Retinal pigment epithelial cell (primary cell): ENCODE data around the gene SLCO2B1.

Source experiments
- DNase-seq: peaks from one replicate; pipeline ENCODE4 v3.0.0-alpha.2; 2010; ENCODE audit warnings: low read depth
- H3K4me3 ChIP-seq: 2 replicates; pipeline ENCODE4 v1.5.1; 2011; ENCODE audit warnings: mild to moderate bottlenecking, low read length, control low read depth, moderate library complexity
- CTCF ChIP-seq: conservative IDR thresholded peaks from 2 replicates; pipeline ENCODE4 v1.5.1; 2011; ENCODE audit warnings: low read depth, low read length, control low read depth, inconsistent platforms

SLCO2B1 gene

GRCh38 chr11:75246006-75246670 is 95.2 kb downstream of the SLCO2B1 start:
- no peak overlapping the region for H3K4me3 ChIP-seq
- TF ChIP-seq CTCF, result no peak
- DNase-seq, result no peak

DNA sequence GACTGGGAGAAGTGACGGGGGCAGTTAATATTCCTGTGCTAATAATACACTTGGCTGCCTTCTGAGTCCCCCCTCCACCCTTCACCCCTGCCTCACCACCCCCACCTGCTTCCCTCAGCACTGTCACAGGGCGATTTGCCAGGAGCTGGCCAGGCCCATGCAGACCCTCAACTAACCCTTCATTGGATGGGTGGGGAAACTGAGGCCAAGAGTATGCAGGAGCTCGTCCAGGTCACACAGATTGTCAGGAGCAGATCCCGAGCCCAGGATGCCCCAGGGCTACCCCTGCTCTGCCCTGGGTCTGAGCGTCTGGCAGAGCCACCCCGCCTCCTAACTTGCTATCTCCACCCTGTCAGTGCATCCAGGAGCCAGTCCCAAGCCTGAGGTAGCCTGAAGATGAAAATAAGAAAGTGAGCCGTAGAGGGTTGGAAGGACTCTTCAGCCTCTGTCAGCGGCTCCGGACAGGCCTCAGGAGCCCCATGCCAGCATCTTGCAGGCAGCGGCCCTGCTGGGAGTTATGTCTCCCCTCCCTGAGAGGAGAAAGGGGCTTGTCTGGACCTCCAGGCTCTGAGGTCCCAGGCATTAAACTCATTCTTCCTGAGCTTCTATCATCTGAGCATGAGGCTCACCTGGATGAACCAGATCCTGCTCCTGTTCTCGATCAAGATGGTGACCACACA is 95.9 kb downstream of the SLCO2B1 start:
- TF ChIP-seq CTCF, result no peak
- no peak overlapping the region for H3K4me3 ChIP-seq

GRCh38 chr11:75248924-75249256 is 98.0 kb downstream of the SLCO2B1 start:
- H3K4me3 ChIP-seq, result no peak overlapping the region
- DNase-seq, result no peak
- no peak for TF ChIP-seq CTCF

More for the DNA sequence above, 95.9 kb downstream of the SLCO2B1 start:
- no peak for DNase-seq

DNA sequence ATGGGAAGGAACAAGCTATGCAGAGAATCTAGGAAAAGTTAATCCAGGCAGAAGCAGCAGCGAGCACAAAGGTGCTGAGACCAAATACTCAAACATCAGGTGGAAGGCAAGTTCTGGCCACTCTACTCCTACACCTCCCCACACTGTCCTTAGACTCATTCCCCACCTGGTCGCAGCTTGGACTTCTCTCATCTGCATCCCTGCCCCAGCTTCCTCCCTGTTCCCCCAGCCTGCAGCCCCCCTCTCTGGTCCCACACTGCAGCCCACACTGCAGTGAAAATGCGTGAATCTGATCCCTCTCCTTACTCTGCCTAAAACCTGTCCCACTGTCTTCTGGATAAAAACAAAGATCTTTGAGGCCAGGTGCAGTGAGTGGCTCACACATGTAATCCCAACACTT is 98.8 kb downstream of the SLCO2B1 start:
- no peak for TF ChIP-seq CTCF
- H3K4me3 ChIP-seq, result no peak overlapping the region
- no peak for DNase-seq

DNA sequence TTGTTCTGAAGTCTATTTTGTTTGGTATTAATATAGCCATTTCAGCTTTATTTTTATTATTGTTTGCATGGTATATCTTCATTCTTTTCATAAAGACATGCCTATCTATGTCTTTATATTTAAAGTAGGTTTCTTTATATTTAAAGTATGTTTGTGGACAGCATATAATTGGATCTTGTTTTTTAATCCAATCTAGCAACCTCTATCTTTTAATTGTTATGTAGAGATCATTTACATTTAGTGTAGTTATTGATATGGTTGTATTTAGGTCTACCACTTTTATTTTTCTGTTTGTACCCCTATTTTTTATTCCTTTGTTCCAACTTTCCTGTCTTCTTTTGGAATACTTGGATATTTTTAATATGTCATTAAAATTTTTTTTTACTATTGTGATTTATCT is 103.4 kb downstream of the SLCO2B1 start:
- no peak for DNase-seq
- no peak overlapping the region for H3K4me3 ChIP-seq
- TF ChIP-seq CTCF, result no peak
